ENCODE results near the gene CYP27A1. TPM values are rescaled to one million over a fixed set of nuclear protein-coding genes. Genes with fewer than 3 reads are reported as not detected.

Gene CYP27A1
- total RNA-seq, 4 donors from 2014 or later = 1.7 to 11.2 (median 6.4) TPM

- no peaks in the 10 kb centered on the region for H3K9me3 ChIP-seq
- H3K36me3 ChIP-seq = no peaks in the 10 kb centered on the region
- no peak for DNase-seq
- intact Hi-C loops (cut with DNase I) = no loop called here
- peaks cover 0 to 16% (median 0%) of the 10 kb centered on the region in 3 donors for H3K4me1 ChIP-seq
- H3K27ac ChIP-seq = no peak overlapping the region
- 90 to 94% methylated on average over 1 of the region's 1 CpG for WGBS, 2 donors
- H3K4me3 ChIP-seq = no peak overlapping the region
- no peaks in the 10 kb centered on the region for H3K27me3 ChIP-seq
- no peak for TF ChIP-seq POLR2A (IDR thresholded peaks at IDR 0.05)
- TF ChIP-seq CTCF (IDR thresholded peaks at IDR 0.05) = no peak
Measured at GRCh38 chr2:218792433-218792832, 10.5 kb downstream of the CYP27A1 start.

GRCh38 chr2:218796691-218797090, 14.7 kb downstream of the CYP27A1 start:
- Histone ChIP-seq H3K4me1 (peaks cover 0 to 10% (median 0%) of the 10 kb centered on the region in 3 donors), H3K27me3 (no peaks in the 10 kb centered on the region), H3K4me3 (no peak overlapping the region), H3K27ac (no peak overlapping the region), H3K9me3 (no peaks in the 10 kb centered on the region), H3K36me3 (no peaks in the 10 kb centered on the region)
- intact Hi-C loops (cut with DNase I) = no loop called here
- TF ChIP-seq POLR2A (IDR thresholded peaks at IDR 0.05) (no peak), CTCF (IDR thresholded peaks at IDR 0.05) (no peak)
- no peak for DNase-seq
- 88 to 89% methylated on average over 4 of the region's 4 CpGs for WGBS, 2 donors

GRCh38 chr2:218798767-218799504, 17.0 kb downstream of the CYP27A1 start:
- intact Hi-C loops (cut with DNase I) = no loop called here
- WGBS, 2 donors = 67 to 68% methylated on average over 12 of the region's 12 CpGs
- DNase-seq = no peak

GRCh38 chr2:218799990-218800389, 18.0 kb downstream of the CYP27A1 start:
- Histone ChIP-seq H3K4me3 (no peak overlapping the region), H3K4me1 (peaks cover 0 to 10% (median 4%) of the 10 kb centered on the region in 3 donors), H3K36me3 (no peaks in the 10 kb centered on the region), H3K27me3 (no peaks in the 10 kb centered on the region), H3K9me3 (peaks cover 0 to 8% (median 0%) of the 10 kb centered on the region in 3 donors), H3K27ac (no peak overlapping the region)
- TF ChIP-seq CTCF (IDR thresholded peaks at IDR 0.05) (no peak), POLR2A (IDR thresholded peaks at IDR 0.05) (no peak)
- no peak for DNase-seq
- intact Hi-C loops (cut with DNase I) = no loop called here
- WGBS, 2 donors = 46 to 66% methylated on average over 6 of the region's 6 CpGs

More at GRCh38 chr2:218798767-218799504, 17.0 kb downstream of the CYP27A1 start:
- TF ChIP-seq POLR2A (IDR thresholded peaks at IDR 0.05) = no peak
- TF ChIP-seq CTCF (IDR thresholded peaks at IDR 0.05) = no peak
- Histone ChIP-seq H3K27me3 (no peaks in the 10 kb centered on the region), H3K4me1 (peaks cover 0 to 10% (median 4%) of the 10 kb centered on the region in 3 donors), H3K9me3 (no peaks in the 10 kb centered on the region), H3K36me3 (no peaks in the 10 kb centered on the region), H3K4me3 (no peak overlapping the region), H3K27ac (no peak overlapping the region)

- H3K36me3 ChIP-seq = no peaks in the 10 kb centered on the region
- intact Hi-C loops (cut with DNase I) = no loop called here
- H3K4me1 ChIP-seq = peaks cover 0 to 30% (median 4%) of the 10 kb centered on the region in 3 donors
- TF ChIP-seq POLR2A (IDR thresholded peaks at IDR 0.05) (no peak), CTCF (IDR thresholded peaks at IDR 0.05) (no peak)
- H3K9me3 ChIP-seq = peaks cover 0 to 8% (median 0%) of the 10 kb centered on the region in 3 donors
- H3K27me3 ChIP-seq = no peaks in the 10 kb centered on the region
- peak overlapping the region in 1 of 4 donors; percentile 21 for H3K27ac ChIP-seq
- DNase-seq = no peak
- H3K4me3 ChIP-seq = no peak overlapping the region
- 21 to 35% methylated on average over 4 of the region's 4 CpGs for WGBS, 2 donors
Measured at GRCh38 chr2:218802386-218802994, 20.5 kb downstream of the CYP27A1 start.
